ENCODE data around the gene VSTM2B.

The VSTM2B gene

GRCh38 chr19:29610574-29611271 is 84.9 kb downstream of the VSTM2B start:
- peak; percentile 93 for ATAC-seq
- H3K36me3 Mint-ChIP-seq: peaks cover 46% of the 10 kb centered on the region
- no peak overlapping the region for H3K4me3 Mint-ChIP-seq
- H3K27me3 Mint-ChIP-seq: no peaks in the 10 kb centered on the region
- H3K9me3 Mint-ChIP-seq: no peaks in the 10 kb centered on the region
- peaks cover 34% of the 10 kb centered on the region for H3K4me1 Mint-ChIP-seq
- peak overlapping the region; percentile 83 for H3K27ac Mint-ChIP-seq

DNA sequence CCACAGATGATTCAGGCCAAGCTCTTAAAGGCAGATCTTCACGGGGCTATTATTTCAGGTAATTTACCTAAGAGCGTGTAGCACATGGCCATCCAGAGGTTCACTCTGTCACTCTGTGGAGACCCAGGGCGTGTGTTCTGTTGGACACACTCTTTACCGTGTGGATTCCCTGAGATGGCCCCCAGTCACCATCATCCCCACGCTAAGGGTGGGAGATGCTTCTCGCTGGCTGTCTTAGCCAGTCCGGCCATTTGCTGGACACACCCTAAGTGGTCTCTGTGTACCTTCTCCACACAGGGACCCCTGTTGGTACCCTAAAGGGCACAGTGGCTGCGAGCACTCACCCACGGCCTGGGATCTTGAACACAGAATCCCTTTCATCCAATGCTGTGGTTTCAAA is 86.3 kb downstream of the VSTM2B start:
- no peak for ATAC-seq
- Mint-ChIP-seq H3K36me3 (peaks cover 60% of the 10 kb centered on the region), H3K4me1 (peaks cover 20% of the 10 kb centered on the region), H3K27ac (peak overlapping the region; percentile 83), H3K9me3 (no peaks in the 10 kb centered on the region), H3K27me3 (no peaks in the 10 kb centered on the region), H3K4me3 (no peak overlapping the region)

DNA sequence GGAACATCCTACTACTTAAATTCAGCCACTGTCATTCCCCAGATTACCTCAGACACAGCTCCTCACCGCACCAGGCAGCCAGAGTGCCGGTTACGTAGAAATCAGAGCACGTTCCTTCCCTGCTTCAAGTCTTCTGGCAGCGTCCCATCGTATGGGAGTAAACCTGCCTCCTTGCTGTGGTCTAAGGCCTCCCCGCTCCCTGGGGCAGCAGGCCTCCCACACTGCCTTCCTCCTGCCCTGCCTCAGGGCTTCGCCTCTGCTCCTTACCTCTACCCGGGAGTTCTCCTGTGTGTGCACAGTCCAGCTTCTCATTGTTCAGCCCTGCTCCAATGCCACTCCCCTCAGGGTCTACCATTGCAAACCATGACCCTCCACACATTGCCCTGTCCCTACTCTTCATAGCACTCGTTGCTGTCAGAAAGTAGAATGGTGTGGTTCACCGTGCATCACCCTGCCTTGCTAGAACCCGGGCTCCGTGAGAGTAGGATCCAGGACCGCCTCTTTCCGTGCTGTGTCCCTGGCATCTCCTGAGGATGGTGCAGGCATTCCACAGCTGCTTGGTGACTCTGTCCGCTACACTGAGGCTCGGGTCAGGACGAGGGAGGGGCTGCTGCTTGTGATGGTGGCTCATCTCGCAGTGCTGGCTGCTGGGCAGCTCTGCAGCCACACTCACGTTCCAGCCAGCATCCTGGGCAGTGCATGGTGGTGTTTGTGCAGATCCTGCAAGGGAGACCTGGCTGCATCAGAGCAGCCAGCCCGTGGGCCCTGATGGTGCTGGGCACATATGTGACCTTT is 87.2 kb downstream of the VSTM2B start:
- peak overlapping the region; percentile 83 for H3K27ac Mint-ChIP-seq
- no peaks in the 10 kb centered on the region for H3K27me3 Mint-ChIP-seq
- peaks cover 63% of the 10 kb centered on the region for H3K36me3 Mint-ChIP-seq
- H3K9me3 Mint-ChIP-seq: no peaks in the 10 kb centered on the region
- no peak for ATAC-seq
- peaks cover 18% of the 10 kb centered on the region for H3K4me1 Mint-ChIP-seq
- no peak overlapping the region for H3K4me3 Mint-ChIP-seq

DNA sequence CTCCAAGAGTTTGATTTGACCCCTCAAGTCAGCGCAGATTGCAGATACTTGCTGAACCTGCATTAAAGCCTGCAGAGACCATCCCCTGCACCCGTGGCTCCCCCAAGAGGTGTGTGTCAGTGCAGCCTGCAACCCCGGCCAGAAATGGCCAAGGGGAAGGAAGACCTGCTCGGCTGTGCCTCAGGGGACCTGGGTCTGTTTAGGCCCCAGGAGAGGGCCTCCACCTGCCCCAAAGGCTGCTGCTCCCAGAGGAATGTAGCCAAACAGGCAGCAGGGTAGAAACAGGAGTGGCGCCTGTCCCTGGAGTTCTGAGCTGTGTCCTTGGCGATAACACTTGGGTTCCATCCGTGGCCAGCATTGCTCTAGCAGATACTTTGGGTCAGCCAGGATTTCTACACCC is 88.3 kb downstream of the VSTM2B start:
- H3K9me3 Mint-ChIP-seq: no peaks in the 10 kb centered on the region
- no peak overlapping the region for H3K27ac Mint-ChIP-seq
- no peaks in the 10 kb centered on the region for H3K27me3 Mint-ChIP-seq
- ATAC-seq: no peak
- peaks cover 57% of the 10 kb centered on the region for H3K36me3 Mint-ChIP-seq
- H3K4me3 Mint-ChIP-seq: no peak overlapping the region
- H3K4me1 Mint-ChIP-seq: peaks cover 18% of the 10 kb centered on the region
